CD4-positive, alpha-beta T cell (primary cell): Measurements from ENCODE around the gene RPS19. TPM values are rescaled to one million over a fixed set of nuclear protein-coding genes. Genes with fewer than 3 reads are reported as not detected.

Experiments used
- ATAC-seq: fragments of 200-7000 bp; cut with Tn5 transposase; one replicate; pipeline ENCODE4 v1.10.0; 2022; ENCODE audit warnings: mild to moderate bottlenecking; ENCODE audit not compliant: poor library complexity
- CTCF ChIA-PET: fragments of 350-600 bp; sonication (Branson Sonifier 250); formaldehyde crosslinking; loops from one replicate; lab custom pipeline; 2021; ENCODE audit warnings: antibody characterized with exemption, inconsistent platforms; lab: Charles Lee
- POLR2A ChIA-PET: fragments of 350-600 bp; sonication (Branson Sonifier 250); formaldehyde crosslinking; loops from one replicate; lab custom pipeline; 2021; ENCODE audit warnings: antibody characterized with exemption, inconsistent platforms; lab: Charles Lee
- DNase-seq, 14 experiments: peaks; one replicate each; pipeline ENCODE4 v3.0.0-alpha.2; 2013 to 2020; ENCODE audit warnings: mixed read lengths in 2 of 14
- H3K27ac ChIP-seq, 2 donors: one replicate each; pipeline versions ENCODE4 v1.5.1 to v1.7.0; 2013; ENCODE audit warnings: low read length in 2 of 2, low read depth in 1 of 2, mild to moderate bottlenecking in 1 of 2
- H3K27me3 ChIP-seq, 2 experiments: 1 replicate in 1 of 2; 2 replicates in 1 of 2; pipeline versions ENCODE4 v1.6.1 to v1.7.0; 2013; ENCODE audit warnings: low read length in 2 of 2, control low read depth in 1 of 2, mild to moderate bottlenecking in 1 of 2, moderate library complexity in 1 of 2; ENCODE audit not compliant: insufficient read depth in 2 of 2, control insufficient read depth in 1 of 2
- H3K36me3 ChIP-seq: one replicate; pipeline ENCODE4 v1.6.1; 2013; ENCODE audit warnings: low read length, control low read depth; ENCODE audit not compliant: insufficient read depth
- H3K4me1 ChIP-seq: one replicate; pipeline ENCODE4 v1.6.1; 2013; ENCODE audit warnings: low read length, control low read depth; ENCODE audit not compliant: insufficient read depth
- H3K4me3 ChIP-seq: one replicate; pipeline ENCODE4 v1.5.1; 2013; ENCODE audit warnings: mild to moderate bottlenecking, low read length, moderate library complexity
- H3K9me3 ChIP-seq, 2 experiments: 1 replicate in 1 of 2; 2 replicates in 1 of 2; pipeline versions ENCODE4 v1.6.1 to v1.7.0; 2013; ENCODE audit warnings: low read length in 2 of 2, mild to moderate bottlenecking in 2 of 2, control low read depth in 1 of 2, moderate library complexity in 1 of 2; ENCODE audit not compliant: control insufficient read depth in 1 of 2, insufficient read depth in 1 of 2
- H3K27ac Mint-ChIP-seq: one replicate; pipeline ENCODE4 v1.8.0; 2020; ENCODE audit warnings: mixed read lengths
- H3K27me3 Mint-ChIP-seq: one replicate; pipeline ENCODE4 v1.8.0; 2021; ENCODE audit warnings: mixed read lengths
- H3K36me3 Mint-ChIP-seq: one replicate; pipeline ENCODE4 v1.8.0; 2021; ENCODE audit warnings: low read depth, mixed read lengths
- H3K4me1 Mint-ChIP-seq: one replicate; pipeline ENCODE4 v1.8.0; 2021; ENCODE audit warnings: low read depth, mixed read lengths
- H3K4me3 Mint-ChIP-seq: one replicate; pipeline ENCODE4 v1.8.0; 2020; ENCODE audit warnings: mild to moderate bottlenecking, mixed read lengths
- H3K9me3 Mint-ChIP-seq: one replicate; pipeline ENCODE4 v1.8.0; 2020; ENCODE audit warnings: mixed read lengths
- CTCF ChIP-seq: fragments of 200-600 bp; IDR thresholded peaks from one replicate; pipeline ENCODE4 v1.8.0; 2022; ENCODE audit warnings: antibody characterized with exemption, mild to moderate bottlenecking
- intact Hi-C, 2 experiments: fragments of 100-400 bp; cut with DNase I in 1 of 2; cut with micrococcal nuclease in 1 of 2; formaldehyde crosslinking; loops; one replicate each; pipeline versions ENCODE4 v1.15.1 to v1.9.0; 2023 to 2025; cut with DNase I, micrococcal nuclease
- total RNA-seq, 174 experiments: library from RNA in 2 of 174; stranded (reverse) in 2 of 174; gene quantifications; one replicate each; pipeline ENCODE4 v1.2.3 and lab custom pipeline; 2021 to 2026

The RPS19 gene
- total RNA-seq, 2 experiments from 2014 or later: 3,668 to 3,697 TPM

- Histone ChIP-seq H3K36me3 (peaks cover 72% of the 10 kb centered on the region), H3K27me3 (no peaks in the 10 kb centered on the region), H3K4me1 (peaks cover 95% of the 10 kb centered on the region), H3K4me3 (no peak overlapping the region), H3K9me3 (no peaks in the 10 kb centered on the region), H3K27ac (peak overlapping the region; percentile 13 to 96)
- DNase-seq (no peak), ATAC-seq (no peak)
- Mint-ChIP-seq H3K27me3 (no peaks in the 10 kb centered on the region), H3K9me3 (no peaks in the 10 kb centered on the region), H3K27ac (peak overlapping the region; percentile 98), H3K4me3 (peak overlapping the region; percentile 71), H3K4me1 (peaks cover 70% of the 10 kb centered on the region), H3K36me3 (peaks cover 88% of the 10 kb centered on the region)
- no peak for TF ChIP-seq CTCF
- POLR2A ChIA-PET: interaction anchor here (0.6 to 12.4 kb wide), 7 partner anchors 8 to 68 kb away, joined by 3 to 465 read pairs (median 70); partner anchors contain the start of genes CD79A, ERFL, RABAC1 and RPS19
- intact Hi-C loops: loop anchor here (2.0 to 10.0 kb wide), 4 partner anchors 37 to 335 kb away; partner anchors contain the start of gene ERFL (in 1 of the 2)
- CTCF ChIA-PET: interaction anchor here (8.6 to 8.8 kb wide), 2 partner anchors 16 to 30 kb away, joined by 59 to 119 read pairs; partner anchors contain the start of genes CD79A and RPS19
These were observed 29.8 kb downstream of the RPS19 start for GRCh38 chr19:41889896-41890295.

- Mint-ChIP-seq H3K36me3 (peaks cover 88% of the 10 kb centered on the region), H3K27ac (peak overlapping the region; percentile 98), H3K27me3 (no peaks in the 10 kb centered on the region), H3K4me1 (peaks cover 72% of the 10 kb centered on the region), H3K9me3 (no peaks in the 10 kb centered on the region), H3K4me3 (peak overlapping the region; percentile 20)
- TF ChIP-seq CTCF: no peak
- DNase-seq: no peak
- CTCF ChIA-PET: interaction anchor here (1.0 to 8.8 kb wide), 2 partner anchors 17 to 31 kb away, joined by 5 to 119 read pairs; partner anchors contain the start of genes CD79A and RPS19
- Histone ChIP-seq H3K9me3 (no peaks in the 10 kb centered on the region), H3K36me3 (peaks cover 76% of the 10 kb centered on the region), H3K27ac (no peak overlapping the region), H3K4me3 (no peak overlapping the region), H3K27me3 (no peaks in the 10 kb centered on the region), H3K4me1 (peaks cover 95% of the 10 kb centered on the region)
- intact Hi-C loops: no loop called here
- POLR2A ChIA-PET: interaction anchor here (0.6 to 12.4 kb wide), 7 partner anchors 10 to 68 kb away, joined by 3 to 465 read pairs (median 21); partner anchors contain the start of genes CD79A, RABAC1 and RPS19
- ATAC-seq: no peak
These were observed 30.9 kb downstream of the RPS19 start for GRCh38 chr19:41890936-41891335.

GRCh38 chr19:41892173-41892902, 32.3 kb downstream of the RPS19 start:
- Mint-ChIP-seq H3K9me3 (no peaks in the 10 kb centered on the region), H3K27ac (peak overlapping the region; percentile 98), H3K36me3 (peaks cover 83% of the 10 kb centered on the region), H3K27me3 (no peaks in the 10 kb centered on the region), H3K4me1 (peaks cover 60% of the 10 kb centered on the region), H3K4me3 (no peak overlapping the region)
- H3K27me3 ChIP-seq: no peaks in the 10 kb centered on the region
- DNase-seq: no peak
- TF ChIP-seq CTCF: no peak
- H3K4me3 ChIP-seq: no peak overlapping the region
- intact Hi-C loops: no loop called here
- no peaks in the 10 kb centered on the region for H3K9me3 ChIP-seq
- H3K27ac ChIP-seq: peak overlapping the region; percentile 52 to 57
- no peak for ATAC-seq
- ChIA-PET CTCF (interaction anchor here (0.5 to 8.8 kb wide), 2 partner anchors 8 to 19 kb away, joined by 3 to 119 read pairs; partner anchors contain the start of gene CD79A), POLR2A (interaction anchor here (0.9 to 12.4 kb wide), 7 partner anchors 11 to 67 kb away, joined by 3 to 465 read pairs (median 5); partner anchors contain the start of genes CD79A, RABAC1 and RPS19)
- H3K36me3 ChIP-seq: peaks cover 84% of the 10 kb centered on the region
- peaks cover 94% of the 10 kb centered on the region for H3K4me1 ChIP-seq
